Vagina (tissue), 2 donors: ENCODE data around the gene TPSAB1. TPM values are rescaled to one million over a fixed set of nuclear protein-coding genes. Genes with fewer than 3 reads are reported as not detected.
"Not testable (repeated sequence)": the region's sequence is repeated elsewhere in the genome, so short reads cannot be mapped to it uniquely, and the experiment has no call there.

Experiments
- DNase-seq, 2 donors: peaks; one replicate each; pipeline ENCODE4 v3.0.0-alpha.2; 2017; ENCODE audit errors: extremely low spot score in 2 of 2
- H3K27ac ChIP-seq: fragments of 200-600 bp; sonication (generic); one replicate; pipeline ENCODE4 v1.5.1; 2019
- H3K27me3 ChIP-seq: fragments of 200-600 bp; sonication (generic); one replicate; pipeline ENCODE4 v1.5.1; 2019
- H3K36me3 ChIP-seq, 2 donors: fragments of 200-600 bp; sonication (generic); one replicate each; pipeline ENCODE4 v1.5.1; 2017 to 2019
- H3K4me1 ChIP-seq: fragments of 200-600 bp; sonication (generic); one replicate; pipeline ENCODE4 v1.5.1; 2019
- H3K4me3 ChIP-seq, 2 donors: fragments of 200-600 bp; sonication (generic); 1 replicate in 1 of 2; 2 replicates in 1 of 2; pipeline ENCODE4 v1.5.1; 2016 to 2019
- H3K9me3 ChIP-seq: fragments of 200-600 bp; sonication (generic); one replicate; pipeline ENCODE4 v1.5.1; 2019
- CTCF ChIP-seq, 3 experiments: fragments of 450-650 bp in 2 of 3; fragments of 200-600 bp in 1 of 3; sonication (generic) in 1 of 3; IDR thresholded peaks; one replicate each; pipeline ENCODE4 v1.5.1; 2017 to 2019; ENCODE audit warnings: antibody characterized with exemption in 3 of 3, mild to moderate bottlenecking in 2 of 3, moderate library complexity in 2 of 3
- POLR2A ChIP-seq, 2 donors: fragments of 450-650 bp; IDR thresholded peaks; one replicate each; pipeline ENCODE4 v1.6.1; 2017; ENCODE audit warnings: antibody characterized with exemption in 2 of 2, mild to moderate bottlenecking in 2 of 2, moderate library complexity in 2 of 2
- POLR2AphosphoS5 ChIP-seq, 2 donors: sonication (generic); formaldehyde crosslinking; IDR thresholded peaks; one replicate each; pipeline ENCODE4 v1.9.0; 2017; ENCODE audit warnings: antibody characterized with exemption in 2 of 2, mild to moderate bottlenecking in 2 of 2, low read depth in 1 of 2; ENCODE audit not compliant: insufficient read depth in 1 of 2
- intact Hi-C: fragments of 100-400 bp; cut with DNase I; formaldehyde crosslinking; loops from one replicate; pipeline ENCODE4 v1.15.1; 2023
- total RNA-seq: library from RNA; depleted of rRNA; stranded (reverse); fragments of >200 nt; gene quantifications from one replicate; pipeline ENCODE4 v1.2.3, GENCODE V29; 2016

The TPSAB1 gene
- total RNA-seq, 1 donor from 2014 or later, result 70.0 TPM

- Histone ChIP-seq H3K4me3 (no peak overlapping the region), H3K9me3 (no peaks in the 10 kb centered on the region), H3K36me3 (no peaks in the 10 kb centered on the region), H3K4me1 (no peaks in the 10 kb centered on the region), H3K27me3 (no peaks in the 10 kb centered on the region), H3K27ac (no peak overlapping the region)
- TF ChIP-seq POLR2A (IDR thresholded peaks at IDR 0.05) (no peak), POLR2AphosphoS5 (IDR thresholded peaks at IDR 0.05; ENCODE audit: insufficient read depth in 1 of 2, low read depth in 1 of 2) (no peak), CTCF (IDR thresholded peaks at IDR 0.05) (no peak)
- intact Hi-C loops, result no loop called here
- no peak for DNase-seq
These were observed 2.5 kb upstream of the TPSAB1 start for GRCh38 chr16:1237990-1238389.

GRCh38 chr16:1238909-1239308, 1.6 kb upstream of the TPSAB1 start:
- H3K27ac ChIP-seq, H3K4me1 ChIP-seq, DNase-seq, intact Hi-C loops, H3K27me3 ChIP-seq, H3K4me3 ChIP-seq, H3K9me3 ChIP-seq, H3K36me3 ChIP-seq: not testable (repeated sequence)

- intact Hi-C loops, H3K27me3 ChIP-seq, H3K36me3 ChIP-seq, DNase-seq, H3K4me3 ChIP-seq, H3K9me3 ChIP-seq, H3K4me1 ChIP-seq, H3K27ac ChIP-seq: not testable (repeated sequence)
These were observed 930 bp upstream of the TPSAB1 start for GRCh38 chr16:1239575-1239974.

- DNase-seq, H3K36me3 ChIP-seq, intact Hi-C loops, H3K27ac ChIP-seq, H3K4me3 ChIP-seq, H3K27me3 ChIP-seq, H3K4me1 ChIP-seq, H3K9me3 ChIP-seq: not testable (repeated sequence)
These were observed 576 bp downstream of the TPSAB1 start for GRCh38 chr16:1241081-1241480.

GRCh38 chr16:1243363-1243762, 2.9 kb downstream of the TPSAB1 start:
- DNase-seq, H3K36me3 ChIP-seq, H3K4me3 ChIP-seq, H3K27ac ChIP-seq, H3K4me1 ChIP-seq, H3K9me3 ChIP-seq, H3K27me3 ChIP-seq, intact Hi-C loops: not testable (repeated sequence)

- H3K4me1 ChIP-seq, intact Hi-C loops, H3K4me3 ChIP-seq, DNase-seq, H3K27ac ChIP-seq, H3K36me3 ChIP-seq, H3K9me3 ChIP-seq, H3K27me3 ChIP-seq: not testable (repeated sequence)
These were observed 3.7 kb downstream of the TPSAB1 start for GRCh38 chr16:1243907-1244850.

GRCh38 chr16:1244881-1245280, 4.4 kb downstream of the TPSAB1 start:
- no peak for TF ChIP-seq POLR2A (IDR thresholded peaks at IDR 0.05)
- TF ChIP-seq CTCF (IDR thresholded peaks at IDR 0.05), result no peak
- TF ChIP-seq POLR2AphosphoS5 (IDR thresholded peaks at IDR 0.05; ENCODE audit: insufficient read depth in 1 of 2, low read depth in 1 of 2), result no peak
- Histone ChIP-seq H3K27me3 (no peaks in the 10 kb centered on the region), H3K4me3 (no peak overlapping the region), H3K9me3 (no peaks in the 10 kb centered on the region), H3K36me3 (no peaks in the 10 kb centered on the region), H3K27ac (no peak overlapping the region), H3K4me1 (no peaks in the 10 kb centered on the region)
- intact Hi-C loops, result no loop called here
- DNase-seq, result no peak
